Chondrocyte (in vitro differentiated cells): ENCODE measurements around the gene SMLR1. TPM values are rescaled to one million over a fixed set of nuclear protein-coding genes. Genes with fewer than 3 reads are reported as not detected.

ENCODE experiments used
- DNase-seq: peaks from one replicate; pipeline ENCODE4 v3.0.0; 2021; ENCODE audit warnings: mixed read lengths, low spot score
- H3K27ac Mint-ChIP-seq: one replicate; pipeline ENCODE4 v1.8.0; 2021; ENCODE audit warnings: mild to moderate bottlenecking, moderate library complexity, mixed read lengths; ENCODE audit not compliant: unreplicated experiment
- H3K27me3 Mint-ChIP-seq: 2 replicates; pipeline ENCODE4 v1.8.0; 2021; ENCODE audit warnings: low read depth, mixed read lengths
- H3K36me3 Mint-ChIP-seq: 2 replicates; pipeline ENCODE4 v1.8.0; 2021; ENCODE audit warnings: low read depth, mixed read lengths
- H3K4me1 Mint-ChIP-seq: 2 replicates; pipeline ENCODE4 v1.8.0; 2021; ENCODE audit warnings: low read depth, mild to moderate bottlenecking, mixed read lengths
- H3K4me3 Mint-ChIP-seq: one replicate; pipeline ENCODE4 v1.8.0; 2021; ENCODE audit warnings: mild to moderate bottlenecking, moderate library complexity, mixed read lengths; ENCODE audit not compliant: unreplicated experiment
- H3K9me3 Mint-ChIP-seq: 2 replicates; pipeline ENCODE4 v1.8.0; 2021; ENCODE audit warnings: low read depth, mixed read lengths
- total RNA-seq: library from RNA; stranded (reverse); gene quantifications from 3 replicates; pipeline ENCODE4 v1.2.1, GENCODE V29; 2021
- TF ChIP-seq, protein P1 (sequence below): fragments of 200-600 bp; sonication (generic); IDR thresholded peaks from 2 replicates; pipeline ENCODE4 v1.5.0; 2021; ENCODE audit warnings: antibody characterized with exemption, mild to moderate bottlenecking, moderate library complexity

The SMLR1 gene
- total RNA-seq, 1 donor from 2014 or later: not detected

GRCh38 chr6:130864344-130864743, 37.1 kb downstream of the SMLR1 start:
- peaks cover 6% of the 10 kb centered on the region for H3K4me1 Mint-ChIP-seq
- H3K4me3 Mint-ChIP-seq: no peak overlapping the region
- DNase-seq: no peak
- H3K36me3 Mint-ChIP-seq: peaks cover 16% of the 10 kb centered on the region
- H3K9me3 Mint-ChIP-seq: no peaks in the 10 kb centered on the region
- no peak overlapping the region for H3K27ac Mint-ChIP-seq
- TF ChIP-seq, protein P1, sequence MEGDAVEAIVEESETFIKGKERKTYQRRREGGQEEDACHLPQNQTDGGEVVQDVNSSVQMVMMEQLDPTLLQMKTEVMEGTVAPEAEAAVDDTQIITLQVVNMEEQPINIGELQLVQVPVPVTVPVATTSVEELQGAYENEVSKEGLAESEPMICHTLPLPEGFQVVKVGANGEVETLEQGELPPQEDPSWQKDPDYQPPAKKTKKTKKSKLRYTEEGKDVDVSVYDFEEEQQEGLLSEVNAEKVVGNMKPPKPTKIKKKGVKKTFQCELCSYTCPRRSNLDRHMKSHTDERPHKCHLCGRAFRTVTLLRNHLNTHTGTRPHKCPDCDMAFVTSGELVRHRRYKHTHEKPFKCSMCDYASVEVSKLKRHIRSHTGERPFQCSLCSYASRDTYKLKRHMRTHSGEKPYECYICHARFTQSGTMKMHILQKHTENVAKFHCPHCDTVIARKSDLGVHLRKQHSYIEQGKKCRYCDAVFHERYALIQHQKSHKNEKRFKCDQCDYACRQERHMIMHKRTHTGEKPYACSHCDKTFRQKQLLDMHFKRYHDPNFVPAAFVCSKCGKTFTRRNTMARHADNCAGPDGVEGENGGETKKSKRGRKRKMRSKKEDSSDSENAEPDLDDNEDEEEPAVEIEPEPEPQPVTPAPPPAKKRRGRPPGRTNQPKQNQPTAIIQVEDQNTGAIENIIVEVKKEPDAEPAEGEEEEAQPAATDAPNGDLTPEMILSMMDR: no peak
- no peaks in the 10 kb centered on the region for H3K27me3 Mint-ChIP-seq

- no peaks in the 10 kb centered on the region for H3K9me3 Mint-ChIP-seq
- no peak for DNase-seq
- H3K36me3 Mint-ChIP-seq: peaks cover 19% of the 10 kb centered on the region
- H3K4me1 Mint-ChIP-seq: peaks cover 6% of the 10 kb centered on the region
- H3K27ac Mint-ChIP-seq: no peak overlapping the region
- no peaks in the 10 kb centered on the region for H3K27me3 Mint-ChIP-seq
- TF ChIP-seq, protein P1: no peak
- H3K4me3 Mint-ChIP-seq: no peak overlapping the region
Measured at GRCh38 chr6:130865793-130866192, 38.6 kb downstream of the SMLR1 start.

DNA sequence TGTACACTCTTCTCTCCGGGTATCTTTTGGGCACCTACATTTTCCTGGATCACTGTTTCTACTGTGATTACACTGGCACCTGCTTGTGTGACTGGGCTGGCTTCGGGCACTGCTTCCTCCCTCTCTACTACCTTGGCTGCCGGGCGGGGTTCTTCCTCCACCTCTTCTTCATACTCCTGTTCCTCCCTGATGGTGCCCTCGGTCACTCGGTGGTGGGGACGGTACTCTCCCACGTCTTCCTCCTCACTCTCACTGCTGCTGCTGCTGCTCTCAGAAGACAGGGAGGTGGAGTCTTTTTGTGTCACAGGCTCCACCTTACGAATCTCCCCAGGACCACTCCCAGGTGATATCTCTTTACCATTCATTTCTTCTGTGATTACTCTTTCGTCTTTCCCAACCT, 42.5 kb downstream of the SMLR1 start:
- Mint-ChIP-seq H3K4me3 (no peak overlapping the region), H3K27ac (no peak overlapping the region), H3K27me3 (no peaks in the 10 kb centered on the region), H3K4me1 (peaks cover 6% of the 10 kb centered on the region), H3K36me3 (peaks cover 13% of the 10 kb centered on the region), H3K9me3 (no peaks in the 10 kb centered on the region)
- no peak for DNase-seq
- TF ChIP-seq, protein P1: no peak

DNA sequence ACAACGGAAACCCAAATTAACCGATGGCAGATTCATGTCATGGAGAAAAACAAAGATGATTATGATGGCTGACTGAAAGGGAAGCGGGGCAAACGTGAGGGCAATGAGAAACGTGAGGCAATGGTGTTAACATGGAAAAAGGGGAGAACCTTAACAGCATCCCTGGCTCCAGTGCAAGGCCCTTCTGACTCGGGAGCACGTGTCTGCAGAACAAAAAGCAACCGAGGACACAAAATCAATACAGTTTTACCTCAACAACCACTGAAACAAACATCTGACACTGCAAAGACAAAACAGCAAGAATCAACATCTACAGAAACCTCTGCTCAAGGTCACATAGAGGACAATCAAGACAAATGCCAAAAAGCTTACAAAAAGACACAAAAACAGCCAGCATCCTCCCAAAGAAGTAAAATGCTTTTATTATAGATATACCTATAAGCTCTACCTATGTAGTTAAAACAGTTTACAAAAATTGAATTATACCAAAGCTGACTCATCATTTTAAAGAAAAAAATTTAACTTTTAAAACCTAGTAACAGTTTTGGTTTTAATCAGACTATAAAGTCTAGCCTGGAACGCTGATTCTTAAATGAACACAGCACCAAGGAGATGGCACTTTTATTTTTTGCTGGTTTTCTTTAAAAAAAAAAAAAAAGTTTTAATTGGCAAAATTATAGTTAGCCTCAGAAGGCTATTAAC, 43.1 kb downstream of the SMLR1 start:
- Mint-ChIP-seq H3K9me3 (no peaks in the 10 kb centered on the region), H3K4me3 (no peak overlapping the region), H3K36me3 (peaks cover 12% of the 10 kb centered on the region), H3K27ac (no peak overlapping the region), H3K4me1 (peaks cover 6% of the 10 kb centered on the region), H3K27me3 (no peaks in the 10 kb centered on the region)
- TF ChIP-seq, protein P1: no peak
- no peak for DNase-seq

GRCh38 chr6:130872250-130873095, 45.3 kb downstream of the SMLR1 start:
- no peak overlapping the region for H3K27ac Mint-ChIP-seq
- DNase-seq: no peak
- H3K36me3 Mint-ChIP-seq: peaks cover 10% of the 10 kb centered on the region
- TF ChIP-seq, protein P1: peak; percentile 94
- no peak overlapping the region for H3K4me3 Mint-ChIP-seq
- no peaks in the 10 kb centered on the region for H3K9me3 Mint-ChIP-seq
- H3K27me3 Mint-ChIP-seq: no peaks in the 10 kb centered on the region
- peaks cover 6% of the 10 kb centered on the region for H3K4me1 Mint-ChIP-seq
